ENCODE results near the gene ZNF48.

The ZNF48 gene

DNA sequence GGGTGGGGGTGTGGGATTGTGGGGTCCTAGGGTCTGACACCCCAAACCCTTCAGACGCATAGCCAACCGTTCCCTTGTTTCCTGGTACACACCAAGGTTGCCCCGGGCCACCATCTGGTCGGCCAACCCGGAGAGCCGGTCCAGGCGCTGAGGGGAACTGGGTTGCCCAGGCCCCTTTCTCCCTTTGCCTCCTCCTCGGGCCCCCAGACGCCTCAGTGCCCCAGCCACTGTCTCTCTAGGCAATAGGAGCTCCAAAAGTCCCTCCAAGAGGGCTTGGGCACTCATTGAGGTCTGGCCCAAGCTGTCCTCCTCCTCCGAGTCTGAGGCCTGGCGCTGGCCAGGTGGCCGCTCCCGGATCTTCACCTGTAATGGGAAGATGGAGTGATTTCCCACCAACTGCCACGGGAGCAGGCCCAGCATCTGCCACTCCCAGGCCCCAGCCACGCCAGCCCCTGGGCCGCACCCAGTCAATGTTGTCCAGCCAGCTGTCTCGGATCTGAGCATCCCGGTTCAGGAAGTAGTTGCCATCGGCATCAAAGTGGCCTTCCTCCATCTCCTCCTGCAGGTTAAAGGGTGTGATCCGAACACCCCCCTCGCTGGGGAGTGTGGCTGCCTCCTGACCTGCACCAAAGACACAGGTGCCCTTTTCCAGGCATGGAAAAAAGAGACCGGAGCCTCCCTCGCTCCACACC lies 41.6 kb upstream of the ZNF48 start:
- peaks cover 25 to 34% of the 10 kb centered on the region in 2 donors for H3K4me1 ChIP-seq (ENCODE audit: control insufficient read depth in 2 of 2, insufficient read depth in 2 of 2, low read length in 2 of 2)
- H3K36me3 ChIP-seq (ENCODE audit: control insufficient read depth in 2 of 2, insufficient read depth in 2 of 2, low read length in 2 of 2): peaks cover 36 to 44% of the 10 kb centered on the region in 2 donors
- H3K9me3 ChIP-seq (ENCODE audit: control insufficient read depth in 2 of 2, low read length in 2 of 2): no peaks in the 10 kb centered on the region
- H3K27ac ChIP-seq (ENCODE audit: low read depth in 2 of 2, low read length in 2 of 2): no peak overlapping the region
- H3K4me3 ChIP-seq (ENCODE audit: low read length in 2 of 2): peak overlapping the region in 1 of 2 donors; percentile 78
- H3K27me3 ChIP-seq (ENCODE audit: control insufficient read depth in 2 of 2, insufficient read depth in 2 of 2, low read length in 2 of 2): no peaks in the 10 kb centered on the region
- H3K9ac ChIP-seq (ENCODE audit: low read depth in 1 of 2, low read length in 2 of 2): peak overlapping the region in 1 of 2 donors; percentile 81

DNA sequence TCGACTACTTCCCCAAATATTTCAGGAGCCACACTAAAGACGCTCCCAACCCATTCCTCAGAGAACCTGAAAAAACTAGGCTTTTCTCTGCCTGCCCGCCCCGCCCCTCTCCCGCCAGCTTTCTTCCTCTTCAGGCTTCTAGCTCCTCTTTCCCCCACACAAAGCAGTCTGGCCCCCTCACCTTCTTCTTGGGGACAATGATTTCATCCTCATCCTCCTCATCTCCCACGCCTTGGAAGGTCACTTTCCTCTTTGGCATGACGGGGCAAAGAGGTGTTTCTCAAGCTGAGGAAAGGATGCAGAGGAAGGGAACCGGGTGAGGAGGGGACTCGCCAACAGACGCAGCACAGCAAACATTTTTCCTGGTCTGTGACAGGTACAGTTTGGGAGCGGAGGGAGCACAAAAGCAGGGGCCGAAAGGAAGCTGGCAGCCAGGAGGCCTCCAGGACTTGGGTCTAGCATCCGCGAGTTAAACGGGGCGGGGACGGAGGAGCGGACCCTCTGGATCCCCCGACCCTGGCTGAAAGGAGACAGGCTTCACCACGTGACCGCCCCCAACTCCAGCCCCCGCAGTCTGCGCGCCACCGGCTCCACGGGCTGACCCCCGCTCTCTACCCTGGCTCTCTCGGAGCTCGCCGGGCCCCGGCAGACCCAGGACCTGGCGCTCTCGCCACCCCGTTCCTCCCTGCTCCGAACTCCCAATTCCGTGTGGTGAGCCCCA lies 40.6 kb upstream of the ZNF48 start:
- Histone ChIP-seq H3K9me3 (ENCODE audit: control insufficient read depth in 2 of 2, low read length in 2 of 2) (no peaks in the 10 kb centered on the region), H3K27ac (ENCODE audit: low read depth in 2 of 2, low read length in 2 of 2) (peak overlapping the region; percentile 79 to 98), H3K9ac (ENCODE audit: low read depth in 1 of 2, low read length in 2 of 2) (peak overlapping the region; percentile 81 to 91), H3K4me3 (ENCODE audit: low read length in 2 of 2) (peak overlapping the region; percentile 78 to 96), H3K27me3 (ENCODE audit: control insufficient read depth in 2 of 2, insufficient read depth in 2 of 2, low read length in 2 of 2) (no peaks in the 10 kb centered on the region), H3K4me1 (ENCODE audit: control insufficient read depth in 2 of 2, insufficient read depth in 2 of 2, low read length in 2 of 2) (peaks cover 25 to 34% of the 10 kb centered on the region in 2 donors), H3K36me3 (ENCODE audit: control insufficient read depth in 2 of 2, insufficient read depth in 2 of 2, low read length in 2 of 2) (peaks cover 45 to 53% of the 10 kb centered on the region in 2 donors)

DNA sequence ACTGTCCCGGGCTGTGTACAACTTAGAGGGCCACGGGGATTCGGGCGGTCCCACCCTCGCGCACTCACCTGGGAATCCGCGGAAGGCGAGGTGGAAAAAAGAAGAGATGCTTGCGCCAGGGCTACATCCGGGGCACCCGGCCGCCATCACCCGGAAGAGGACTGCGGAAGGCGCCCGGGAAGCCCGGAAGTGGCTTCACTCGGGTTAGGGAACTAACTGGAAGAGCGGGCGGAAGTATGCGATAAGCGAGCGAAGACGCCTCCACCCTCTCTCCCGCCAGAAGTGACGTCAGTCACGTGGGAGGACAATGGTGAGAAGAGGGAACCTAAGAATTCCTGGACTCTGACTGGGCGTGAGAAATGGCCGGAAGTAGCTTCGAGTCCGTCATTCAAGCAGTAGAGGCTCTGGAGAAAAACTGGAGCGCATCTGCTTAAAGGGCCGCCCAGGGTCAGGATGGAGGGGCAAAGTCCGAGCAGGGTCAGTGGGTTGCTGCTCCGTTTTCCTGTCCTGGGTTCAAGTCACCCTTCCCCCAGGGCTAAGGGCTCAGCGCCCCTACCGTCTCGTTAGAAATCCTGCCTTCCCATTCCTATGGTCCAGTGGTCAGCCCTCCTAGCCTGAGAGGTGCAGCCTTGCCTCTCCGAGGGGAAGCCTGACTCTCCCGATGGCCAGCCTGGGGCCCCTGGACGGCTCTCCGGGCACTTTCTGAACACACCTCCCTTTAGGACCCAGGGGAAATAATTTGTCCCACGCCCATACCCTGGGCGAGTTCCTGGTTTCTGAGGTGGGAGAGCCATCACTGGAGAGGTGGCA lies 39.9 kb upstream of the ZNF48 start, which contains the start of gene CD2BP2:
Gene CD2BP2 (minus strand): TSS at position 165 of the 810 bp plus-strand sequence. CDS start 627 bp downstream, outside the sequence.
- Histone ChIP-seq H3K9ac (ENCODE audit: low read depth in 1 of 2, low read length in 2 of 2) (peak within 1 kb of the TSS; percentile 81 to 92), H3K4me1 (ENCODE audit: control insufficient read depth in 2 of 2, insufficient read depth in 2 of 2, low read length in 2 of 2) (peaks cover 25 to 34% of the 10 kb centered on the region in 2 donors), H3K27me3 (ENCODE audit: control insufficient read depth in 2 of 2, insufficient read depth in 2 of 2, low read length in 2 of 2) (no peaks in the 10 kb centered on the region), H3K27ac (ENCODE audit: low read depth in 2 of 2, low read length in 2 of 2) (peak within 1 kb of the TSS; percentile 91 to 98), H3K4me3 (ENCODE audit: low read length in 2 of 2) (peak within 1 kb of the TSS; percentile 78 to 96), H3K9me3 (ENCODE audit: control insufficient read depth in 2 of 2, low read length in 2 of 2) (no peaks in the 10 kb centered on the region), H3K36me3 (ENCODE audit: control insufficient read depth in 2 of 2, insufficient read depth in 2 of 2, low read length in 2 of 2) (peaks cover 49 to 59% of the 10 kb centered on the region in 2 donors)

DNA sequence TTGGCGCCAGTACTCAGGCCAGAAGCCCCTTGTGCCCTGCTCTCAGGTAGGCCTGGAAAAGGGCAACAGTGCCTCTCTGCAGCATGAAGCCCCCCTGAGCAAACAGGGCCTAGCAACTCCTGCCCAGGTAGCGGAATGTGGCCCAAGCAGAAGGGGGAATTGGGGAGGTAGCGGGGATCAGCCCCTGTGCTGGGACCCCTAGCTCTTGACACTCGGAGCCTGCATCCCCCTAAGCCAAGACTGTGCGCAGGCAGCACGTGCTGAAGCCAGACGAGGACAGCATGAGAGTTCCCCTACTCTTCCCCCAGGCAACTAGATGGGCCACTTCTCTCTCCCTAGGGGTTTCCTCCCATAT lies 39.3 kb upstream of the ZNF48 start:
- Histone ChIP-seq H3K4me3 (ENCODE audit: low read length in 2 of 2) (peak overlapping the region; percentile 78 to 96), H3K36me3 (ENCODE audit: control insufficient read depth in 2 of 2, insufficient read depth in 2 of 2, low read length in 2 of 2) (peaks cover 46 to 59% of the 10 kb centered on the region in 2 donors), H3K27ac (ENCODE audit: low read depth in 2 of 2, low read length in 2 of 2) (peak overlapping the region; percentile 91 to 98), H3K9me3 (ENCODE audit: control insufficient read depth in 2 of 2, low read length in 2 of 2) (no peaks in the 10 kb centered on the region), H3K27me3 (ENCODE audit: control insufficient read depth in 2 of 2, insufficient read depth in 2 of 2, low read length in 2 of 2) (no peaks in the 10 kb centered on the region), H3K9ac (ENCODE audit: low read depth in 1 of 2, low read length in 2 of 2) (peak overlapping the region; percentile 81 to 92), H3K4me1 (ENCODE audit: control insufficient read depth in 2 of 2, insufficient read depth in 2 of 2, low read length in 2 of 2) (peaks cover 25 to 34% of the 10 kb centered on the region in 2 donors)

DNA sequence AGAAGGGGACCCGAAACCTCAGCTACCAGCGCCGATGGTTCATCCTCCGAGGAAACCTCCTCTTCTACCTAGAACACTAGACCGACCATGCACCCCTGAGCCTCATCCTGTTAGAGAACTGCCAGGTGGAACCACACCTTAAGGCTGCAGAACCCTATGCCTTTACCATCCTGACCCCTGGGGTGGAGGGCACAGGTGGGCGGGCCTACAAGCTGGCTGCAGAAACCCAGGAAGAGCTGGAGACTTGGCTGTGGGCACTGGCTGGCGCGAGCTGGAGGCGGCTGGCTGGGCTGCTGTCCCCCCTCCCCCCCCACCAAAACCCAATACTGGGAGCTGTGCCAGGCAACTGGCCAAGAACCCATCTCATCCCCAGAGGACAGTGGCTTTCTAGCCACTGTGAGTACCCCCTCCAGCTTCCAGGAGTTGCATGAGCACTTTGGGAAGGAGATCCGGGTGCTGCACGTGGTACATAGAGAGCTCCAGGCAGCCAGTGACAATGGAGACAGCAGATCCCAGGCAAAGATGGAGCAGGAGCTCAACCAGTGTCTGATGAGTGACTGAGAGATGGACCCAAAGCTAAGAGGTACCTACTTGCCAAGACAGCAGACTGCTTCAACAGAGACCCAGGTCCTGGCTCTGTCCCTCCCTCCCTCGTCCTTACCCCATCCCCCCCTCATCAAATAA lies 38.7 kb upstream of the ZNF48 start:
- no peaks in the 10 kb centered on the region for H3K27me3 ChIP-seq (ENCODE audit: control insufficient read depth in 2 of 2, insufficient read depth in 2 of 2, low read length in 2 of 2)
- peak overlapping the region; percentile 78 to 96 for H3K4me3 ChIP-seq (ENCODE audit: low read length in 2 of 2)
- H3K9me3 ChIP-seq (ENCODE audit: control insufficient read depth in 2 of 2, low read length in 2 of 2): no peaks in the 10 kb centered on the region
- peak overlapping the region; percentile 81 to 92 for H3K9ac ChIP-seq (ENCODE audit: low read depth in 1 of 2, low read length in 2 of 2)
- H3K36me3 ChIP-seq (ENCODE audit: control insufficient read depth in 2 of 2, insufficient read depth in 2 of 2, low read length in 2 of 2): peaks cover 46 to 56% of the 10 kb centered on the region in 2 donors
- H3K4me1 ChIP-seq (ENCODE audit: control insufficient read depth in 2 of 2, insufficient read depth in 2 of 2, low read length in 2 of 2): peaks cover 25 to 34% of the 10 kb centered on the region in 2 donors
- peak overlapping the region; percentile 91 to 98 for H3K27ac ChIP-seq (ENCODE audit: low read depth in 2 of 2, low read length in 2 of 2)

DNA sequence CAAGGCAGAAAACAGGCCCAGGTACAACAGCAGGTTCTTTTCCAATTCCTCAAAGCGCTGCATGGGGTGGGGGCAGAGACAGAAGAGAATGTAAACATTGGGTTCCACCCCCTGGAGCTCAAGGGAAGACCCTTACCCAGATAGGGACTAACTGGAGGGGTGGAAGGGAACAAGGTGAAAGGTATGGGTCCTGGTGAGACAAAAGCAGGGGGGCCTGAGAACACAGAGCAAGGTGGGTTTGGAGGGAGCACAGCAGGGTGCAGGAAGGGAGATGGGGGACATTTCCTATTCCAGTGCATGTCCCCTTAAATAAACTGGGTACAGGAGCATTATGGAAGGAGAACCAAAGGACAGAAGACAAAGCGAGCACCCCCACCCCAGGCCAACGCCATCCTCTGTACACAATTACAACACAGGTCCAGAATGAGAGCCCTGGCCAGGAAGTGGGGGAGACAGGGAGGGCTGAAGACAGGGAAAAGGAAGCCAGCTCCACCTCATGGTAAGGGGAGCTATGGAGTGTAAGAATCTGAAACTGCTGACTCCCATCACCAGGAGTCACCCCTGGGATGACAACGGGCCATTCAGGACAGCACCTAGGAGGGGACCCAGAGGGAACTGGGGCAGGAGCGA lies 38.0 kb upstream of the ZNF48 start:
- Histone ChIP-seq H3K9ac (ENCODE audit: low read depth in 1 of 2, low read length in 2 of 2) (no peak overlapping the region), H3K4me3 (ENCODE audit: low read length in 2 of 2) (no peak overlapping the region), H3K27ac (ENCODE audit: low read depth in 2 of 2, low read length in 2 of 2) (peak overlapping the region in 1 of 2 donors; percentile 98), H3K27me3 (ENCODE audit: control insufficient read depth in 2 of 2, insufficient read depth in 2 of 2, low read length in 2 of 2) (no peaks in the 10 kb centered on the region), H3K36me3 (ENCODE audit: control insufficient read depth in 2 of 2, insufficient read depth in 2 of 2, low read length in 2 of 2) (peaks cover 45 to 51% of the 10 kb centered on the region in 2 donors), H3K9me3 (ENCODE audit: control insufficient read depth in 2 of 2, low read length in 2 of 2) (no peaks in the 10 kb centered on the region), H3K4me1 (ENCODE audit: control insufficient read depth in 2 of 2, insufficient read depth in 2 of 2, low read length in 2 of 2) (peaks cover 24 to 34% of the 10 kb centered on the region in 2 donors)

DNA sequence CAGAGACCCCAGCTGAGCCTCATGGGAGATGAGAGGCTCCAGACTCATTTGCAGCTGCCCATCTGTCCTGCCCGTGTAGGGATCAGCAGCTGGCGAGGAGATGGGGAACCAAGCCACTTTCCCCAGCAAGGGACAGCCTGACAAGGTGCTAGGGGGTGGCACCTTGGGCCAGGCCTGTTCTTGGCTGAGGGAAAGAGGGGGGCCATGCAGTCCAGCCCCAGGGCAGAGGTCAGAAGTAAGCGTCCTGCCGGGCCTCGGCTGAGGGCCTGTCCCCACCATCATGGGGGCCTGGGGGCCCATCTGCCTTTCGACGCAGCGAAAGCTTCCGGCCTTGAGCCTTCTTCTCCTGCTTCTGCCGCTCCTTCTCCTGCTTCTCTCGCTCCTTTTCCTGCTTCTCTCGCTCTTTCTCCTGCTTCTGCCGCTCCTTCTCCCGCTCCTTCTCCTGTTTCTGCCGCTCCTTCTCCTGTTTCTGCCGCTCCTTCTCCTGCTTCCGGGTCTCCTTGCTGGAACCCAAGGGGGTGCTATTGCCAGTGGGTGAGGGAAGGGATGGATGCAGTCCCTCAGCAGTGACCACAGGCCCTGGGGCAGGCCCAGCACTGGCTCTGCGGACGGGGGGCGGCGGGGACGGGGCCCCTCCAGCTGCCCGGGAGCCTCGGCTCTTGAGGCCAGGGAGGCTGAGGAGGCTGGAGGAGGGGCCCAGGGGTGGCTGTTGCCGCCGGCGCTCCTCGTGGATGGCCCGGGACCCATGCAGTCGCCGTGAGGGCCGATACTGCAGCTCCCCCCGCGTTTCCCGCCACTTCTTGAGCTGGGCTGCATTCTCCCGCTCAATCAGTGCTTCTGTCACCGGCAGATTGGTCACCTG lies 37.3 kb upstream of the ZNF48 start:
- Histone ChIP-seq H3K9ac (ENCODE audit: low read depth in 1 of 2, low read length in 2 of 2) (no peak overlapping the region), H3K4me1 (ENCODE audit: control insufficient read depth in 2 of 2, insufficient read depth in 2 of 2, low read length in 2 of 2) (peaks cover 21 to 34% of the 10 kb centered on the region in 2 donors), H3K9me3 (ENCODE audit: control insufficient read depth in 2 of 2, low read length in 2 of 2) (no peaks in the 10 kb centered on the region), H3K27ac (ENCODE audit: low read depth in 2 of 2, low read length in 2 of 2) (no peak overlapping the region), H3K27me3 (ENCODE audit: control insufficient read depth in 2 of 2, insufficient read depth in 2 of 2, low read length in 2 of 2) (no peaks in the 10 kb centered on the region), H3K4me3 (ENCODE audit: low read length in 2 of 2) (no peak overlapping the region), H3K36me3 (ENCODE audit: control insufficient read depth in 2 of 2, insufficient read depth in 2 of 2, low read length in 2 of 2) (peaks cover 42 to 48% of the 10 kb centered on the region in 2 donors)

DNA sequence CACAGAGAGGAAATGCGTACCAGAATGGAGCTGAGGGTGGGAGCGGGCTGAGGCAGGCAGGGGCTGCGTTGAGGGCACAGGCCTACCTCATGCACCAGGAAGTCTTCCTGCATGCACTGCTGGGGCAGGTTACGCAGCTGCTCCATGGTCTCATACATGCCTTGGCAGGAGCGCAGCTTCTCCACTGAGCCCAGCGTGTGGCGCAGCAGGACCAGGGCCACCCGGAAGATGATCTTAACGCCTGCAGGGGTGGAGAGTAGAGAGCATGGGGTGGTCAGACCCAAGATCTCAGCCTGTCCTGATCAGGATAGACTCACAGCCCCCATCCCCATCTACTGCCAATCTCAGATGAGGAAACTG lies 36.7 kb upstream of the ZNF48 start:
- peaks cover 38 to 43% of the 10 kb centered on the region in 2 donors for H3K36me3 ChIP-seq (ENCODE audit: control insufficient read depth in 2 of 2, insufficient read depth in 2 of 2, low read length in 2 of 2)
- H3K9ac ChIP-seq (ENCODE audit: low read depth in 1 of 2, low read length in 2 of 2): no peak overlapping the region
- H3K27ac ChIP-seq (ENCODE audit: low read depth in 2 of 2, low read length in 2 of 2): no peak overlapping the region
- H3K4me3 ChIP-seq (ENCODE audit: low read length in 2 of 2): no peak overlapping the region
- H3K4me1 ChIP-seq (ENCODE audit: control insufficient read depth in 2 of 2, insufficient read depth in 2 of 2, low read length in 2 of 2): peaks cover 21 to 34% of the 10 kb centered on the region in 2 donors
- no peaks in the 10 kb centered on the region for H3K27me3 ChIP-seq (ENCODE audit: control insufficient read depth in 2 of 2, insufficient read depth in 2 of 2, low read length in 2 of 2)
- no peaks in the 10 kb centered on the region for H3K9me3 ChIP-seq (ENCODE audit: control insufficient read depth in 2 of 2, low read length in 2 of 2)

Data from mucosa of rectum (tissue), 2 donors.